PC-3 (cell line): ENCODE results near the gene TUT1. TPM values are rescaled to one million over a fixed set of nuclear protein-coding genes. Genes with fewer than 3 reads are reported as not detected.

Source experiments
- ATAC-seq: fragments of 200-7000 bp; cut with Tn5 transposase; 2 replicates; pipeline ENCODE4 v1.9.1; 2020; ENCODE audit warnings: mild to moderate bottlenecking, moderate library complexity
- BruUV-seq: library from RNA; stranded (reverse); fragments of 400-500 nt; replicated peaks from 2 replicates; lab custom pipeline; 2021; lab: Mats Ljungman, UMichigan
- CTCF ChIA-PET: fragments of 300-600 bp; sonication (Branson Sonifier 250); formaldehyde crosslinking; loops from one replicate; lab custom pipeline; 2022; ENCODE audit warnings: antibody characterized with exemption; lab: Charles Lee
- POLR2A ChIA-PET: fragments of 300-600 bp; sonication (Branson Sonifier 250); formaldehyde crosslinking; loops from one replicate; lab custom pipeline; 2022; ENCODE audit warnings: antibody characterized with exemption; ENCODE audit not compliant: unreplicated experiment; lab: Charles Lee
- DNase-seq: peaks from one replicate; pipeline ENCODE4 v3.0.0-alpha.2; 2015
- H2AFZ ChIP-seq: fragments of 300-600 bp; sonication (generic); 2 replicates; pipeline ENCODE4 v1.6.0; 2016; ENCODE audit warnings: antibody characterized with exemption, low read length
- H3F3A ChIP-seq: fragments of 300-600 bp; sonication (generic); one replicate; pipeline ENCODE4 v1.6.0; 2017; ENCODE audit warnings: antibody characterized with exemption, low read length, control low read depth, mild to moderate bottlenecking; ENCODE audit not compliant: unreplicated experiment
- H3K27ac ChIP-seq: fragments of 300-600 bp; sonication (generic); 2 replicates; pipeline ENCODE4 v1.5.1; 2016; ENCODE audit warnings: mild to moderate bottlenecking, low read length
- H3K27me3 ChIP-seq: fragments of 300-600 bp; sonication (generic); 2 replicates; pipeline ENCODE4 v1.6.1; 2016; ENCODE audit warnings: low read length, mixed read lengths
- H3K36me3 ChIP-seq: fragments of 300-600 bp; sonication (generic); 2 replicates; pipeline ENCODE4 v1.6.1; 2016; ENCODE audit warnings: low read depth, mixed run types, low read length, mixed read lengths
- H3K4me1 ChIP-seq: fragments of 300-600 bp; sonication (generic); 2 replicates; pipeline ENCODE4 v1.5.1; 2016; ENCODE audit warnings: low read length; ENCODE audit not compliant: insufficient read depth
- H3K4me2 ChIP-seq: fragments of 300-600 bp; sonication (generic); 2 replicates; pipeline ENCODE4 v1.6.0; 2016; ENCODE audit warnings: low read length
- H3K4me3 ChIP-seq: fragments of 300-600 bp; sonication (generic); 2 replicates; pipeline ENCODE4 v1.5.1; 2016; ENCODE audit warnings: mild to moderate bottlenecking, low read length, mixed read lengths
- H3K79me2 ChIP-seq: fragments of 300-600 bp; sonication (generic); 2 replicates; pipeline ENCODE4 v1.6.1; 2017; ENCODE audit warnings: low read length, mixed read lengths
- H3K9ac ChIP-seq: fragments of 300-600 bp; sonication (generic); 2 replicates; pipeline ENCODE4 v1.6.0; 2016; ENCODE audit warnings: mild to moderate bottlenecking, low read length
- H3K9me2 ChIP-seq: fragments of 300-600 bp; sonication (generic); replicated peaks from 2 replicates; pipeline ENCODE4 v1.6.1; 2016; ENCODE audit warnings: mixed run types, low read length, mixed read lengths
- H3K9me3 ChIP-seq: fragments of 300-600 bp; sonication (generic); 2 replicates; pipeline ENCODE4 v1.6.1; 2016; ENCODE audit warnings: low read length, mixed read lengths
- H4K20me1 ChIP-seq: fragments of 300-600 bp; sonication (generic); 2 replicates; pipeline ENCODE4 v1.6.1; 2016; ENCODE audit warnings: low read length, mixed read lengths
- EZH2 ChIP-seq: fragments of 300-600 bp; sonication (generic); IDR thresholded peaks from one replicate; pipeline ENCODE4 v1.6.1; 2017; ENCODE audit warnings: antibody characterized with exemption, mild to moderate bottlenecking, low read length; ENCODE audit not compliant: unreplicated experiment
- EZH2phosphoT487 ChIP-seq: fragments of 300-600 bp; sonication (generic); IDR thresholded peaks from 2 replicates; pipeline ENCODE4 v1.6.1; 2018; ENCODE audit warnings: mild to moderate bottlenecking, antibody characterized with exemption, low read length, borderline replicate concordance
- intact Hi-C: fragments of 100-400 bp; cut with micrococcal nuclease; formaldehyde crosslinking; loops from 2 replicates; pipeline ENCODE4 v1.9.0; 2023
- total RNA-seq: library from RNA; depleted of rRNA; stranded (reverse); fragments of >200 nt; gene quantifications from 2 replicates; pipeline ENCODE4 v1.2.3, GENCODE V29; 2014
- TF ChIP-seq, protein P1 (sequence below): fragments of 300-600 bp; sonication (generic); conservative IDR thresholded peaks from 2 replicates; pipeline ENCODE4 v1.5.1; 2017; ENCODE audit warnings: antibody characterized with exemption, low read depth, mild to moderate bottlenecking, low read length

TUT1 gene
- total RNA-seq, 1 experiment from 2014 or later: 17.8 TPM

DNA sequence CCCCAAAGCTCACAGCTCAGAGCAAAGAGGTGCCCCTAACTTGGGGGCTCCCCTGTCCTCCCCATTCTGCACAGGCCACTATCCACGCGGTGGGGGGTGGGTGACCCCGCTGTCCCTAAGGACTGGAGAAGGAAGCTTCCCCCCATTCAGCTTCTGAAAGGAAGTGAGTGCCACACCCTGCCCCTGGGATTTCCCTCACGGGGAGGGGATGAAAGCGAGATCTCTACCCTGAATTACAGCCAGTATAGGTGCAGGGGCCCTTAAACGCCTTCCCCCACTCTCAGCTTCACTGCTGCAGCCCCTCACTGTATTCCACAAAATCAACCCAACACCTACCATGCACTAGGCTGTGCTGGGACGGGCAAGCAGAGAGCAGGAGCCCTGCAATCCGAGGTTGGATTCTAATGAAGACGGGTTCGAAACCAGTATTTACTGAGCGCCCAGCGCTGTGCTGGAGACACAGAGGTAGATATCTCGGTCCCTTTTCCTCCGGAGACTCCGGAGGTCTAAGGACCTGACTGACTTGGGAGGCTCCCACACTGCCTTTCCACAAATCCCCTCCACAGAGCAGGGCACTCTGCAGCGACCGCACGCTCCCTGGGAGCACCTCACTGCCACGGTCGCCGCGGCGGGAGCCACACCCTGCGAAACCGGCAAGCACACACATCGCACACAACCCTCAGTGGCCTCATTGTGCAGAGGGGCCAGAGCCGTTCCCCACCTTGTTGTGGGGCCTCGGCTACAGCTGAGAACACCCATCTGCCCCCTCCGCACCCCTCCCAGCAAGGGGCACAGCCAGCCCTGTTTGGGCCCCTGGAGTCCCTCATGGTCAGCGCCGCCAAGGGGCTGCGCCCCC lies 46.5 kb downstream of the TUT1 start:
- DNase-seq: peak; percentile 50
- TF ChIP-seq EZH2: no peak
- TF ChIP-seq, protein P1, sequence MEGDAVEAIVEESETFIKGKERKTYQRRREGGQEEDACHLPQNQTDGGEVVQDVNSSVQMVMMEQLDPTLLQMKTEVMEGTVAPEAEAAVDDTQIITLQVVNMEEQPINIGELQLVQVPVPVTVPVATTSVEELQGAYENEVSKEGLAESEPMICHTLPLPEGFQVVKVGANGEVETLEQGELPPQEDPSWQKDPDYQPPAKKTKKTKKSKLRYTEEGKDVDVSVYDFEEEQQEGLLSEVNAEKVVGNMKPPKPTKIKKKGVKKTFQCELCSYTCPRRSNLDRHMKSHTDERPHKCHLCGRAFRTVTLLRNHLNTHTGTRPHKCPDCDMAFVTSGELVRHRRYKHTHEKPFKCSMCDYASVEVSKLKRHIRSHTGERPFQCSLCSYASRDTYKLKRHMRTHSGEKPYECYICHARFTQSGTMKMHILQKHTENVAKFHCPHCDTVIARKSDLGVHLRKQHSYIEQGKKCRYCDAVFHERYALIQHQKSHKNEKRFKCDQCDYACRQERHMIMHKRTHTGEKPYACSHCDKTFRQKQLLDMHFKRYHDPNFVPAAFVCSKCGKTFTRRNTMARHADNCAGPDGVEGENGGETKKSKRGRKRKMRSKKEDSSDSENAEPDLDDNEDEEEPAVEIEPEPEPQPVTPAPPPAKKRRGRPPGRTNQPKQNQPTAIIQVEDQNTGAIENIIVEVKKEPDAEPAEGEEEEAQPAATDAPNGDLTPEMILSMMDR: no peak
- TF ChIP-seq EZH2phosphoT487: no peak
- peaks cover 72% of the 10 kb centered on the region for H3K4me1 ChIP-seq
- peaks cover 13% of the 10 kb centered on the region for H3F3A ChIP-seq
- POLR2A ChIA-PET: interaction anchor here (0.6 to 1.3 kb wide), 4 partner anchors 8 to 35 kb away, joined by 4 to 14 read pairs (median 6); partner anchors contain the start of gene EEF1G
- H3K9ac ChIP-seq: peak overlapping the region; percentile 97
- H4K20me1 ChIP-seq: peaks cover 34% of the 10 kb centered on the region
- peak overlapping the region; percentile 96 for H3K4me3 ChIP-seq
- no peak overlapping the region for H2AFZ ChIP-seq
- no peaks in the 10 kb centered on the region for H3K9me2 ChIP-seq
- H3K36me3 ChIP-seq: no peaks in the 10 kb centered on the region; the same call in 1 of the 2 replicates
- H3K9me3 ChIP-seq: no peaks in the 10 kb centered on the region
- H3K27ac ChIP-seq: peak overlapping the region; percentile 94
- H3K79me2 ChIP-seq: peaks cover 76% of the 10 kb centered on the region
- H3K4me2 ChIP-seq: peak overlapping the region; percentile 89
- intact Hi-C loops: no loop called here
- peak; percentile 2; the same call in 1 of the 2 replicates for ATAC-seq
- CTCF ChIA-PET: interaction anchor here (0.6 to 4.1 kb wide), 6 partner anchors 12 to 159 kb away, joined by 3 to 64 read pairs (median 30); no protein-coding TSS in a partner anchor
- BruUV-seq: no TSS peak
- no peaks in the 10 kb centered on the region for H3K27me3 ChIP-seq

DNA sequence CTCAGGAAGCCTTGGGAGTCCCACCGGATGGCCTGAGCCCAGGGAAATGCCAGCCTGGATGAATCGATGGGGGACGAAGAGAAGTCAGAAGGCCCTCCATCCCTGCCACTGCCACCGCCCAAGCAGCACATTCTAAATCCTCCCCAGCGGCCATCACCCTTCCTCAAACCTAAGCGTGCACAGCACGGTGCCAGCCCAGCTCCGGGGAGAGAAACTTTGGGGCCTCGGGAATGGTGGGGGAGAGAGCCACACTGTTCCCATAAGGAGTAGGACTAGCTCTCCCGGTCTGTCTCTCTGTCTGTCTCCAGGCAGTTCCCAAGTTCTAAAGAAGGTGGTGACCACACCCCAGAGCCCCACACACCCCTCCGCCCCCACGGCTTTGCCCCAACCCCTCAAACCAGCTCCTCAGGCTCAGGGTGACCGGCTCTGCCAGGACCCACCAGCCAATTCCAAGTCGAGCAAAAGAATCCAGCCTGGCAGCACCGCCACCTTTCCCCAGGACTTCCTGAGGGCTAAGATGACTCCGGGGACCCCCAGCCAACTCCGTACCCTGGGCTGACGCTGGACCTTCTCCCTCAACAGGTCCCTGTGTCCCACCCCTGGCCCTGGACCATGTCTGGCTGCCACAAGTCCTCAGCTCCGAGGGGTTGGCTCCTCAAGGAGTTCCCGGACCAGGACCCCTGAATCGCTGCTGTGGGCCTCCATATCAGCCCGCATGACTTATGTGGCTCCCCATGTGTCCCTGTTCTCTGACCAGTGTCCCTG lies 47.5 kb downstream of the TUT1 start:
- DNase-seq: peak; percentile 29
- Histone ChIP-seq H3F3A (peaks cover 17% of the 10 kb centered on the region), H3K9me3 (no peaks in the 10 kb centered on the region), H3K36me3 (no peaks in the 10 kb centered on the region; the same call in 1 of the 2 replicates), H3K4me3 (peak overlapping the region; percentile 96), H3K4me2 (peak overlapping the region; percentile 89), H3K9me2 (no peaks in the 10 kb centered on the region), H3K27ac (peak overlapping the region; percentile 94), H3K9ac (peak overlapping the region; percentile 97), H3K4me1 (peaks cover 72% of the 10 kb centered on the region), H2AFZ (no peak overlapping the region), H3K27me3 (no peaks in the 10 kb centered on the region), H3K79me2 (peaks cover 84% of the 10 kb centered on the region), H4K20me1 (peaks cover 42% of the 10 kb centered on the region)
- no TSS peak for BruUV-seq
- ChIA-PET CTCF (interaction anchor here (0.6 to 4.1 kb wide), 12 partner anchors 9 to 158 kb away, joined by 3 to 64 read pairs (median 14); partner anchors contain the start of gene TUT1), POLR2A (interaction anchor here (0.6 to 1.4 kb wide), 6 partner anchors 9 to 34 kb away, joined by 3 to 14 read pairs (median 6); partner anchors contain the start of gene EEF1G)
- intact Hi-C loops: no loop called here
- no peak for ATAC-seq
- TF ChIP-seq EZH2phosphoT487 (no peak), EZH2 (no peak)
- TF ChIP-seq, protein P1: no peak
